ENCODE data around the gene FCSK. TPM values are rescaled to one million over a fixed set of nuclear protein-coding genes. Genes with fewer than 3 reads are reported as not detected.

The FCSK gene
- total and polyA plus RNA-seq, 2 of the 13 experiments (the other 11 are each of a cell fraction or from before 2014, with no cell fraction given), result 9.1 to 19.2 TPM

GRCh38 chr16:70438969-70439862 is 15.2 kb upstream of the FCSK start, which contains the start of gene ST3GAL2 (continued):
- TF ChIP-seq AKNA (CRISPR knock-in tag; IDR thresholded peaks at IDR 0.05; ENCODE audit: borderline replicate concordance) (no peak; the same call in 1 of the 2 replicates), TBL1XR1 (IDR thresholded peaks at IDR 0.05; ENCODE audit: borderline replicate concordance, low read length, partially characterized antibody) (peak; percentile 94), CREB3 (CRISPR knock-in tag; IDR thresholded peaks at IDR 0.05) (0 out of 2 replicates have a peak, but pooled peaks have one; percentile 14), ZNF225 (CRISPR knock-in tag; IDR thresholded peaks at IDR 0.05) (no peak; the same call in 1 of the 2 replicates), NFYB (CRISPR knock-in tag; IDR thresholded peaks at IDR 0.05) (no peak), ZNF691 (CRISPR knock-in tag; IDR thresholded peaks at IDR 0.05; ENCODE audit: borderline replicate concordance, low read depth) (peak; percentile 97), ZSCAN20 (CRISPR knock-in tag; IDR thresholded peaks at IDR 0.05; ENCODE audit: borderline replicate concordance) (no peak), ZNF782 (CRISPR knock-in tag; IDR thresholded peaks at IDR 0.05; ENCODE audit: borderline replicate concordance) (peak; percentile 80; the same call in 1 of the 2 replicates), USF2 (IDR thresholded peaks at IDR 0.05; ENCODE audit: low read depth, low read length) (no peak), USF2 (CRISPR knock-in tag; IDR thresholded peaks at IDR 0.05; ENCODE audit: borderline replicate concordance) (no peak), ZNF788 (CRISPR knock-in tag; IDR thresholded peaks at IDR 0.05; ENCODE audit: borderline replicate concordance) (peak; percentile 77; the same call in 1 of the 2 replicates), ZC3H4 (CRISPR knock-in tag; IDR thresholded peaks at IDR 0.05; ENCODE audit: borderline replicate concordance) (no peak; the same call in 1 of the 2 replicates), ZBTB49 (CRISPR knock-in tag; IDR thresholded peaks at IDR 0.05; ENCODE audit: borderline replicate concordance) (no peak), RFX3 (CRISPR knock-in tag; IDR thresholded peaks at IDR 0.05) (peak; percentile 51; the same call in 1 of the 2 replicates), FOXK1 (CRISPR knock-in tag; IDR thresholded peaks at IDR 0.05; ENCODE audit: borderline replicate concordance, low read depth) (peak; percentile 88), ZBTB3 (CRISPR knock-in tag; IDR thresholded peaks at IDR 0.05; ENCODE audit: borderline replicate concordance, low read depth) (no peak)

Measured in HepG2 (cell line).